Natural killer cell (primary cell): ENCODE results near the gene IGLL1. TPM values are rescaled to one million over a fixed set of nuclear protein-coding genes. Genes with fewer than 3 reads are reported as not detected.

ENCODE experiments used
- ATAC-seq, 3 donors: fragments of 150-1000 bp in 2 of 3; fragments of 200-7000 bp in 1 of 3; cut with Tn5 transposase; 1 replicate in 1 of 3; 2 replicates in 2 of 3; pipeline ENCODE4 v1.10.0; 2021; ENCODE audit warnings: mild to moderate bottlenecking in 2 of 3, moderate library complexity in 2 of 3
- DNase-seq, 2 donors: peaks; one replicate each; pipeline versions ENCODE4 v3.0.0 to v3.0.0-alpha.2; 2013 to 2021; ENCODE audit warnings: mixed read lengths in 1 of 2
- H3K27ac ChIP-seq: one replicate; pipeline ENCODE4 v1.5.1; 2013; ENCODE audit warnings: mild to moderate bottlenecking, low read length
- H3K27me3 ChIP-seq: one replicate; pipeline ENCODE4 v1.6.1; 2013; ENCODE audit warnings: low read length; ENCODE audit not compliant: control insufficient read depth, insufficient read depth
- H3K36me3 ChIP-seq: one replicate; pipeline ENCODE4 v1.6.1; 2013; ENCODE audit warnings: low read length; ENCODE audit not compliant: control insufficient read depth, insufficient read depth
- H3K4me1 ChIP-seq: one replicate; pipeline ENCODE4 v1.6.1; 2013; ENCODE audit warnings: low read length; ENCODE audit not compliant: control insufficient read depth, insufficient read depth
- H3K4me3 ChIP-seq: one replicate; pipeline ENCODE4 v1.5.1; 2013; ENCODE audit warnings: low read length
- H3K9me3 ChIP-seq: one replicate; pipeline ENCODE4 v1.6.1; 2013; ENCODE audit warnings: low read length; ENCODE audit not compliant: control insufficient read depth, insufficient read depth
- H3K27ac Mint-ChIP-seq, 2 donors: one replicate each; pipeline ENCODE4 v1.8.0; 2022; ENCODE audit warnings: mild to moderate bottlenecking in 2 of 2, mixed read lengths in 2 of 2, moderate library complexity in 1 of 2
- H3K27me3 Mint-ChIP-seq, 2 donors: one replicate each; pipeline ENCODE4 v1.8.0; 2022; ENCODE audit warnings: low read depth in 2 of 2, mixed read lengths in 2 of 2
- H3K36me3 Mint-ChIP-seq: one replicate; pipeline ENCODE4 v1.8.0; 2022; ENCODE audit warnings: mixed read lengths
- H3K4me1 Mint-ChIP-seq, 2 donors: one replicate each; pipeline ENCODE4 v1.8.0; 2022; ENCODE audit warnings: mixed read lengths in 2 of 2
- H3K4me3 Mint-ChIP-seq: one replicate; pipeline ENCODE4 v1.8.0; 2022; ENCODE audit warnings: mild to moderate bottlenecking, moderate library complexity, mixed read lengths
- H3K9me3 Mint-ChIP-seq, 2 donors: one replicate each; pipeline ENCODE4 v1.8.0; 2022; ENCODE audit warnings: mixed read lengths in 2 of 2
- WGBS: methylation state at CpG from one replicate; pipeline ENCODE4 v1.1.7; 2013; ENCODE audit warnings: missing lambda C conversion rate; ENCODE audit not compliant: insufficient coverage; 5-methylcytosine and 5-hydroxymethylcytosine counted together
- intact Hi-C: fragments of 100-400 bp; cut with micrococcal nuclease; formaldehyde crosslinking; loops from one replicate; pipeline ENCODE4 v1.14.2; 2022
- total RNA-seq, 4 donors: library from RNA; stranded (reverse); fragments of 120-200 nt in 1 of 4; gene quantifications; one replicate each; pipeline versions ENCODE4 v1.2.3 to v1.2.4, GENCODE V29; 2013 to 2022
- TF ChIP-seq, protein P1 (sequence below): fragments of 200-600 bp; IDR thresholded peaks from one replicate; pipeline ENCODE4 v1.8.0; 2022; ENCODE audit warnings: antibody characterized with exemption

IGLL1 gene
- total RNA-seq, 3 donors from 2014 or later (not counting 1 experiment from before 2014, with no cell fraction given), result not detected

GRCh38 chr22:23527971-23528740 is 51.9 kb downstream of the IGLL1 start:
- H3K9me3 Mint-ChIP-seq, result no peaks in the 10 kb centered on the region

DNA sequence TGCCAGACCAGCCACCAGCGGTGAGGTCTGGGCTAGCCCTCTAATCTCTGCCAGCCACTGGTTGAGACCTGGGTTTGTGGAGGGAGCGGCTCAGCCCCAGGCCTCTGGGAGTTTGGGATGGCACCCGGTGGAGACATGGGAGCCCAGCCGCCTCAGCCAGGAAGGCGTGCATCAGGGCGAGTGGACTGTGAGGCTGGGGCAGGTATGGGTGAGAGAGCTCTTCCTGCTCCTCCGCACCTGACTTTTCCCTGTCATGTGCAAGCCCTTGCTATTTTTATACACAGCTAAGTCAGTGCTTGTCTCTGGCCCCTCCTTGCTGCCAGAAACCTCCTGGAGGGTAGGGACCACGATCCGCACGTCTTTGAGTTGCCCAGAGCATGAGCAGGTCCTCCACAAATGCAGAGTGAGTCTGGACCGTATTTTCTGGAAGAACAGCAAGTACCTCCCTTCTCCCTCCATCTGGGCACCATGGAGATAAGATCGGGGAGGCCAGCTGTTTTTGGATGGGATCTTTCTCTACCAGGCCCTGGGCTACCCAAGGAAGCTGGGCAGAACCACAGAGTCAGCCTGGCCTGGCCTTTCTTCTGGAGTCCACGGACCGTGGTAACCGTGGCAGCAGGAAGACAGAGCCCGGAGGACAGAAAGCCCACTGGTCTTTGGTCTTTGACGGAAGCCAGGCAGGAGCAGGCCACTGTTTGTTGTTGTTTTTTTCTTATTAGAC is 53.3 kb downstream of the IGLL1 start:
- peaks cover 0 to 6% of the 10 kb centered on the region in 2 donors for H3K27me3 Mint-ChIP-seq
- no peak for DNase-seq
- WGBS, result 93% methylated on average over 15 of the region's 17 CpGs
- intact Hi-C loops, result no loop called here
- H3K4me3 Mint-ChIP-seq, result no peak overlapping the region
- H3K9me3 ChIP-seq, result no peaks in the 10 kb centered on the region
- TF ChIP-seq, protein P1, sequence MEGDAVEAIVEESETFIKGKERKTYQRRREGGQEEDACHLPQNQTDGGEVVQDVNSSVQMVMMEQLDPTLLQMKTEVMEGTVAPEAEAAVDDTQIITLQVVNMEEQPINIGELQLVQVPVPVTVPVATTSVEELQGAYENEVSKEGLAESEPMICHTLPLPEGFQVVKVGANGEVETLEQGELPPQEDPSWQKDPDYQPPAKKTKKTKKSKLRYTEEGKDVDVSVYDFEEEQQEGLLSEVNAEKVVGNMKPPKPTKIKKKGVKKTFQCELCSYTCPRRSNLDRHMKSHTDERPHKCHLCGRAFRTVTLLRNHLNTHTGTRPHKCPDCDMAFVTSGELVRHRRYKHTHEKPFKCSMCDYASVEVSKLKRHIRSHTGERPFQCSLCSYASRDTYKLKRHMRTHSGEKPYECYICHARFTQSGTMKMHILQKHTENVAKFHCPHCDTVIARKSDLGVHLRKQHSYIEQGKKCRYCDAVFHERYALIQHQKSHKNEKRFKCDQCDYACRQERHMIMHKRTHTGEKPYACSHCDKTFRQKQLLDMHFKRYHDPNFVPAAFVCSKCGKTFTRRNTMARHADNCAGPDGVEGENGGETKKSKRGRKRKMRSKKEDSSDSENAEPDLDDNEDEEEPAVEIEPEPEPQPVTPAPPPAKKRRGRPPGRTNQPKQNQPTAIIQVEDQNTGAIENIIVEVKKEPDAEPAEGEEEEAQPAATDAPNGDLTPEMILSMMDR, result no peak
- peaks cover 4% of the 10 kb centered on the region for H3K27me3 ChIP-seq
- no peaks in the 10 kb centered on the region for H3K36me3 ChIP-seq
- no peaks in the 10 kb centered on the region for H3K9me3 Mint-ChIP-seq
- no peaks in the 10 kb centered on the region for H3K36me3 Mint-ChIP-seq
- H3K4me1 ChIP-seq, result peaks cover 11% of the 10 kb centered on the region
- H3K4me3 ChIP-seq, result no peak overlapping the region
- no peak for ATAC-seq
- H3K4me1 Mint-ChIP-seq, result peaks cover 0 to 2% of the 10 kb centered on the region in 2 donors
- no peak overlapping the region for H3K27ac ChIP-seq
- peak overlapping the region in 1 of 2 donors; percentile 53 for H3K27ac Mint-ChIP-seq

More at GRCh38 chr22:23527971-23528740, 51.9 kb downstream of the IGLL1 start:
- Histone ChIP-seq H3K9me3 (no peaks in the 10 kb centered on the region), H3K27ac (no peak overlapping the region), H3K36me3 (no peaks in the 10 kb centered on the region), H3K4me3 (no peak overlapping the region), H3K27me3 (no peaks in the 10 kb centered on the region), H3K4me1 (no peaks in the 10 kb centered on the region)
- DNase-seq, result no peak
- intact Hi-C loops, result no loop called here
- H3K4me1 Mint-ChIP-seq, result peaks cover 0 to 5% of the 10 kb centered on the region in 2 donors
- no peak for ATAC-seq
- no peak overlapping the region for H3K4me3 Mint-ChIP-seq
- H3K36me3 Mint-ChIP-seq, result no peaks in the 10 kb centered on the region
- H3K27ac Mint-ChIP-seq, result no peak overlapping the region
- WGBS, result 69% methylated on average over 19 of the region's 19 CpGs
- H3K27me3 Mint-ChIP-seq, result peaks cover 0 to 9% of the 10 kb centered on the region in 2 donors
- TF ChIP-seq, protein P1, result no peak

- H3K9me3 Mint-ChIP-seq, result no peaks in the 10 kb centered on the region
- intact Hi-C loops, result no loop called here
- no peak for DNase-seq
- no peak overlapping the region for H3K27ac ChIP-seq
- H3K36me3 ChIP-seq, result no peaks in the 10 kb centered on the region
- H3K4me1 ChIP-seq, result peaks cover 19% of the 10 kb centered on the region
- no peaks in the 10 kb centered on the region for H3K36me3 Mint-ChIP-seq
- H3K4me3 ChIP-seq, result no peak overlapping the region
- H3K4me3 Mint-ChIP-seq, result no peak overlapping the region
- H3K27me3 ChIP-seq, result peaks cover 4% of the 10 kb centered on the region
- peaks cover 0 to 8% of the 10 kb centered on the region in 2 donors for H3K27me3 Mint-ChIP-seq
- TF ChIP-seq, protein P1, result no peak
- 83% methylated on average over 11 of the region's 11 CpGs for WGBS
- peaks cover 4 to 7% of the 10 kb centered on the region in 2 donors for H3K4me1 Mint-ChIP-seq
- H3K27ac Mint-ChIP-seq, result peak overlapping the region in 1 of 2 donors; percentile 62
- ATAC-seq, result no peak
- no peaks in the 10 kb centered on the region for H3K9me3 ChIP-seq
These were observed 54.6 kb downstream of the IGLL1 start for GRCh38 chr22:23525510-23525909.
